K562 (cell line): ENCODE data around the gene FARSB. TPM values are rescaled to one million over a fixed set of nuclear protein-coding genes. Genes with fewer than 3 reads are reported as not detected.

Source experiments
- ATAC-seq: fragments of 200-7000 bp; cut with Tn5 transposase; 3 replicates; pipeline ENCODE4 v1.9.1; 2020; ENCODE audit warnings: moderate library complexity
- BruUV-seq: library from RNA; stranded (reverse); fragments of 400-500 nt; replicated peaks from 2 replicates; lab custom pipeline; 2021; lab: Mats Ljungman, UMichigan
- CTCF ChIA-PET: fragments of 300-600 bp; formaldehyde crosslinking; extraction: SDS; loops from one replicate; lab custom pipeline; 2021; ENCODE audit warnings: low intra/inter-chr PET ratio; lab: Yijun Ruan, JAX
- POLR2A ChIA-PET: fragments of 300-600, 350-650 bp; sonication (Branson Sonifier 250); formaldehyde crosslinking; extraction: SDS; loops from one replicate; lab custom pipeline; 2021; ENCODE audit warnings: antibody characterized with exemption, inconsistent platforms; lab: Yijun Ruan, JAX
- DNase-seq, 4 experiments: peaks; one replicate each; pipeline versions ENCODE4 v3.0.0 to v3.0.0-alpha.2; 2011 to 2018; ENCODE audit warnings: low spot score in 3 of 4, mixed read lengths in 3 of 4; ENCODE audit errors: extremely low read depth in 1 of 4
- FAIRE-seq: peaks from 2 replicates; lab custom pipeline; 2011; peaks lifted over from hg19 to GRCh38; lab: Jason Lieb, UNC
- H2AFZ ChIP-seq: 2 replicates; pipeline ENCODE4 v1.6.0; 2011; ENCODE audit warnings: low read depth, low read length, control low read depth, inconsistent platforms
- H3K27ac ChIP-seq: fragments of 200-600 bp; 3 replicates; pipeline ENCODE4 v1.8.0; 2011; ENCODE audit warnings: low read depth, mild to moderate bottlenecking, control low read depth, inconsistent platforms, low read length, moderate library complexity, mixed read lengths; ENCODE audit errors: extremely low read depth
- H3K27me3 ChIP-seq, 2 experiments: fragments of 300-600 bp in 1 of 2; 2 replicates in 1 of 2; 3 replicates in 1 of 2; pipeline versions ENCODE4 v1.6.0 to v1.8.0; 2011; ENCODE audit warnings: inconsistent platforms in 2 of 2, low read length in 2 of 2, mild to moderate bottlenecking in 1 of 2, mixed read lengths in 1 of 2, moderate library complexity in 1 of 2; ENCODE audit not compliant: control insufficient read depth in 2 of 2, insufficient read depth in 2 of 2
- H3K36me3 ChIP-seq: fragments of 300-600 bp; 3 replicates; pipeline ENCODE4 v1.8.0; 2011; ENCODE audit warnings: mild to moderate bottlenecking, low read length, inconsistent platforms; ENCODE audit not compliant: control insufficient read depth, insufficient read depth
- H3K4me1 ChIP-seq, 2 experiments: fragments of 200-600 bp in 1 of 2; replicated peaks in 1 of 2; 2 replicates in 1 of 2; 3 replicates in 1 of 2; pipeline versions ENCODE4 v1.5.1 to v1.8.0; 2011; ENCODE audit warnings: inconsistent platforms in 2 of 2, low read length in 2 of 2, mild to moderate bottlenecking in 1 of 2, mixed read lengths in 1 of 2, moderate library complexity in 1 of 2; ENCODE audit not compliant: control insufficient read depth in 2 of 2, insufficient read depth in 2 of 2
- H3K4me2 ChIP-seq: 2 replicates; pipeline ENCODE4 v1.6.1; 2011; ENCODE audit warnings: low read length, control low read depth, inconsistent platforms, mixed read lengths; ENCODE audit not compliant: insufficient read depth
- H3K4me3 ChIP-seq: fragments of 200-600 bp; sonication (generic), shearing (Covaris generic); 2 replicates; pipeline ENCODE4 v1.5.1; 2016; ENCODE audit warnings: control low read depth, inconsistent platforms
- H3K79me2 ChIP-seq: fragments of 200-600 bp; 3 replicates; pipeline ENCODE4 v1.8.0; 2011; ENCODE audit warnings: low read length, inconsistent platforms; ENCODE audit not compliant: control insufficient read depth, insufficient read depth
- H3K9ac ChIP-seq, 2 experiments: 2 replicates each; pipeline versions ENCODE4 v1.6.0 to v1.6.1; 2011; ENCODE audit warnings: low read depth in 2 of 2, low read length in 2 of 2, control low read depth in 1 of 2, inconsistent platforms in 1 of 2, mild to moderate bottlenecking in 1 of 2, mixed read lengths in 1 of 2; ENCODE audit not compliant: insufficient read depth in 1 of 2
- H3K9me1 ChIP-seq: one replicate; pipeline ENCODE4 v1.6.0; 2011; ENCODE audit warnings: inconsistent platforms, mild to moderate bottlenecking, low read length, moderate library complexity; ENCODE audit not compliant: control insufficient read depth, insufficient read depth
- H3K9me3 ChIP-seq: replicated peaks from 2 replicates; pipeline ENCODE4 v1.5.1; 2011; ENCODE audit warnings: low read depth, low read length, inconsistent platforms; ENCODE audit not compliant: control insufficient read depth, insufficient read depth
- H4K20me1 ChIP-seq: replicated peaks from 2 replicates; pipeline ENCODE4 v1.6.1; 2011; ENCODE audit warnings: low read length, inconsistent platforms, mixed read lengths; ENCODE audit not compliant: control insufficient read depth, insufficient read depth
- CREB1 ChIP-seq, 2 experiments: sonication (generic) in 1 of 2; formaldehyde crosslinking in 1 of 2; IDR thresholded peaks; 2 replicates each; pipeline versions ENCODE4 v1.6.1 to v1.8.0; 2012 to 2022; ENCODE audit warnings: inconsistent platforms in 1 of 2, mild to moderate bottlenecking in 1 of 2, missing genetic modification reagents in 1 of 2, moderate library complexity in 1 of 2
- GTF2E2 ChIP-seq: fragments of 200-800 bp; sonication (Bioruptor generic); IDR thresholded peaks from 2 replicates; pipeline ENCODE4 v1.6.1; 2016; ENCODE audit warnings: missing genetic modification characterization, missing compliant biosample characterization
- KHSRP ChIP-seq: fragments of 450-650 bp; IDR thresholded peaks from 2 replicates; pipeline ENCODE4 v1.6.1; 2017
- PHF8 ChIP-seq: fragments of 200-600 bp; sonication (generic); IDR thresholded peaks from 2 replicates; pipeline ENCODE4 v1.6.1; 2012; ENCODE audit warnings: mixed run types, mild to moderate bottlenecking, inconsistent platforms, low read length, moderate library complexity, borderline replicate concordance
- REST ChIP-seq, 2 experiments: fragments of 450-650 bp; formaldehyde crosslinking in 1 of 2; IDR thresholded peaks; 2 replicates each; pipeline versions ENCODE4 v1.4.0 to v1.6.1; 2014 to 2020; ENCODE audit warnings: mild to moderate bottlenecking in 2 of 2, borderline replicate concordance in 1 of 2, low read depth in 1 of 2
- SMAD4 ChIP-seq: fragments of 250-450 bp; sonication (Bioruptor Pico); conservative IDR thresholded peaks from 2 replicates; pipeline ENCODE4 v1.8.0; 2021; ENCODE audit warnings: inconsistent platforms, mild to moderate bottlenecking, moderate library complexity
- ZNF263 ChIP-seq: sonication (generic); formaldehyde crosslinking; IDR thresholded peaks from 2 replicates; pipeline ENCODE4 v1.8.0; 2022; ENCODE audit warnings: mild to moderate bottlenecking, missing genetic modification reagents, borderline replicate concordance
- in situ Hi-C: fragments of 300-500 bp; cut with MboI; formaldehyde crosslinking; loops from 4 replicates; pipeline ENCODE4 v1.15.0; 2018; ENCODE audit warnings: inconsistent platforms, mixed read lengths
- intact Hi-C: fragments of 100-400 bp; cut with micrococcal nuclease; formaldehyde crosslinking; loops from 2 replicates; pipeline ENCODE4 v1.14.2; 2022
- polyA plus RNA-seq, 8 experiments: library from polyadenylated mRNA; depleted of rRNA in 4 of 8; stranded (reverse) in 5 of 8; unstranded in 3 of 8; fragments of >200 nt; fragmentation: Nextera tagmentation in 2 of 8; fragmentation: Illumina TruSeq in 1 of 8; extraction: Ambion mirVana in 2 of 8; extraction: Trizol in 1 of 8; gene quantifications; 2 replicates each; pipeline versions ENCODE4 v1.2.1 to v1.2.3, GENCODE V29; 2011 to 2014; ENCODE audit warnings: inconsistent platforms in 1 of 8, missing spikeins in 1 of 8
- total RNA-seq, 7 experiments: library from RNA; depleted of rRNA in 6 of 7; stranded (reverse); fragments of >200 nt in 6 of 7; fragmentation: Illumina TruSeq in 2 of 7; extraction: Trizol in 2 of 7; gene quantifications; 2 replicates each; pipeline versions ENCODE4 v1.2.1 to v1.2.3, GENCODE V29; 2011 to 2021; ENCODE audit warnings: low replicate concordance in 1 of 7

The FARSB gene
- total and polyA plus RNA-seq, 9 of the 15 experiments (the other 6 are each of a cell fraction or from before 2014, with no cell fraction given) = 26.6 to 171 (median 55.7) TPM

- no peak for ATAC-seq
- no peaks in the 10 kb centered on the region for H4K20me1 ChIP-seq
- no peaks in the 10 kb centered on the region for H3K9me3 ChIP-seq
- H3K27me3 ChIP-seq = no peaks in the 10 kb centered on the region
- no peak for FAIRE-seq
- no peak for TF ChIP-seq KHSRP
- no peak for TF ChIP-seq ZNF263 (CRISPR knock-in tag)
- TF ChIP-seq REST (IDR thresholded peaks at IDR 0.05; ENCODE audit: borderline replicate concordance) = no peak
- TF ChIP-seq REST (CRISPR knock-in tag; IDR thresholded peaks at IDR 0.05; ENCODE audit: low read depth) = no peak
- TF ChIP-seq PHF8 = no peak
- TF ChIP-seq CREB1 (IDR thresholded peaks at IDR 0.05) = no peak
- no peak for TF ChIP-seq CREB1 (CRISPR knock-in tag; IDR thresholded peaks at IDR 0.05)
- TF ChIP-seq SMAD4 = no peak
- no peak for TF ChIP-seq GTF2E2 (tag)
- H3K4me3 ChIP-seq = no peak overlapping the region
- peak overlapping the region; percentile 73 to 84; a peak in 3 of 4 replicates for H3K9ac ChIP-seq
- intact Hi-C loops (no loop called here), in situ Hi-C loops (no loop called here)
- BruUV-seq = no TSS peak
- no peak for DNase-seq
- ChIA-PET CTCF (no interaction called here), POLR2A (interaction anchor here (0.7 kb wide), 1 partner anchor 1013 kb away, joined by 4 read pairs; no protein-coding TSS in a partner anchor)
- peaks cover 46% of the 10 kb centered on the region for H3K36me3 ChIP-seq
- no peak overlapping the region for H2AFZ ChIP-seq
- peaks cover 79% of the 10 kb centered on the region for H3K79me2 ChIP-seq
- peak overlapping the region; percentile 15; the same call in 1 of the 2 replicates for H3K4me2 ChIP-seq
- H3K27ac ChIP-seq = peak overlapping the region; percentile 25; the same call in 1 of the 3 replicates
- peaks cover 3 to 5% of the 10 kb centered on the region in 2 experiments; a peak in 3 of 5 replicates for H3K4me1 ChIP-seq
- no peaks in the 10 kb centered on the region for H3K9me1 ChIP-seq
These were observed 2.6 kb downstream of the FARSB start for GRCh38 chr2:222653280-222653679.
